ENCODE data around the gene DPP7. TPM values are rescaled to one million over a fixed set of nuclear protein-coding genes. Genes with fewer than 3 reads are reported as not detected.
"Not testable (repeated sequence)": the region's sequence is repeated elsewhere in the genome, so short reads cannot be mapped to it uniquely, and the experiment has no call there.

Gene DPP7
- total RNA-seq, 1 donor from 2014 or later: 251 TPM

GRCh38 chr9:137130176-137130755 lies 15.7 kb upstream of the DPP7 start:
- intact Hi-C loops (cut with micrococcal nuclease): no loop called here

GRCh38 chr9:137129456-137130175 lies 15.1 kb upstream of the DPP7 start:
- intact Hi-C loops (cut with micrococcal nuclease): loop anchor here (1.0 to 2.0 kb wide), 8 partner anchors 15 to 287 kb away; partner anchors contain the start of genes AJM1, ANAPC2, DPP7 and MAN1B1

- intact Hi-C loops (cut with micrococcal nuclease): loop anchor here (1.0 to 2.0 kb wide), 8 partner anchors 15 to 286 kb away; partner anchors contain the start of genes AJM1, ANAPC2, DPP7 and MAN1B1
Measured at GRCh38 chr9:137128862-137129455, 14.4 kb upstream of the DPP7 start.

GRCh38 chr9:137128158-137128861 lies 13.8 kb upstream of the DPP7 start:
- intact Hi-C loops (cut with micrococcal nuclease): loop anchor here (2.0 kb wide), 1 partner anchor 286 kb away; the partner anchor contains the start of gene AJM1

- intact Hi-C loops (cut with micrococcal nuclease): loop anchor here (2.0 kb wide), 1 partner anchor 285 kb away; the partner anchor contains the start of gene AJM1
Measured at GRCh38 chr9:137127301-137128157, 13.0 kb upstream of the DPP7 start.

- intact Hi-C loops (cut with micrococcal nuclease): no loop called here
Measured at GRCh38 chr9:137126786-137127185, 12.3 kb upstream of the DPP7 start.

- intact Hi-C loops (cut with micrococcal nuclease): not testable (repeated sequence)
Measured at GRCh38 chr9:137123952-137124462, 9.5 kb upstream of the DPP7 start.

GRCh38 chr9:137123468-137123837 lies 8.9 kb upstream of the DPP7 start:
- intact Hi-C loops (cut with micrococcal nuclease): no loop called here

- intact Hi-C loops (cut with micrococcal nuclease): not testable (repeated sequence)
Measured at GRCh38 chr9:137122796-137123467, 8.4 kb upstream of the DPP7 start.

GRCh38 chr9:137121927-137122795 lies 7.6 kb upstream of the DPP7 start:
- intact Hi-C loops (cut with micrococcal nuclease): not testable (repeated sequence)

GRCh38 chr9:137118092-137118603 lies 3.6 kb upstream of the DPP7 start:
- intact Hi-C loops (cut with micrococcal nuclease): loop anchor here (1.0 kb wide), 3 partner anchors 105 to 118 kb away; partner anchors contain the start of gene RNF224

GRCh38 chr9:137117269-137117731 lies 2.8 kb upstream of the DPP7 start:
- intact Hi-C loops (cut with micrococcal nuclease): no loop called here

- intact Hi-C loops (cut with micrococcal nuclease): no loop called here
Measured at GRCh38 chr9:137116728-137117127, 2.2 kb upstream of the DPP7 start.

- intact Hi-C loops (cut with micrococcal nuclease): no loop called here
Measured at GRCh38 chr9:137116027-137116507, 1.5 kb upstream of the DPP7 start.

GRCh38 chr9:137115394-137116026 lies 977 bp upstream of the DPP7 start:
- intact Hi-C loops (cut with micrococcal nuclease): no loop called here

GRCh38 chr9:137114220-137114612 lies 317 bp downstream of the DPP7 start:
- intact Hi-C loops (cut with micrococcal nuclease): loop anchor here (1.0 kb wide), 2 partner anchors 15 to 19 kb away; no protein-coding TSS in a partner anchor

GRCh38 chr9:137113385-137114159 lies 961 bp downstream of the DPP7 start:
- intact Hi-C loops (cut with micrococcal nuclease): loop anchor here (1.0 kb wide), 2 partner anchors 16 to 18 kb away; no protein-coding TSS in a partner anchor
